ENCODE results near the gene OR52E1. TPM values are rescaled to one million over a fixed set of nuclear protein-coding genes. Genes with fewer than 3 reads are reported as not detected.

The OR52E1 gene
- not detected in 3 replicates for total RNA-seq

- Mint-ChIP-seq H3K9me3 (no peaks in the 10 kb centered on the region), H3K36me3 (no peaks in the 10 kb centered on the region), H3K27ac (no peak within 1 kb of the TSS), H3K4me3 (no peak within 1 kb of the TSS), H3K27me3 (ENCODE audit: low read depth) (peaks cover 12% of the 10 kb centered on the region), H3K4me1 (no peaks in the 10 kb centered on the region)
- DNase-seq (ENCODE audit: low spot score in 2 of 2, unreplicated experiment in 2 of 2): no peak
- TF ChIP-seq CTCF (IDR thresholded peaks at IDR 0.05; ENCODE audit: unreplicated experiment): no peak
Observed at GRCh38 chr11:5069272-5069671, at the start of gene OR52E1. Gene OR52E1, plus strand, starts transcription at chr11:5069572.

DNA sequence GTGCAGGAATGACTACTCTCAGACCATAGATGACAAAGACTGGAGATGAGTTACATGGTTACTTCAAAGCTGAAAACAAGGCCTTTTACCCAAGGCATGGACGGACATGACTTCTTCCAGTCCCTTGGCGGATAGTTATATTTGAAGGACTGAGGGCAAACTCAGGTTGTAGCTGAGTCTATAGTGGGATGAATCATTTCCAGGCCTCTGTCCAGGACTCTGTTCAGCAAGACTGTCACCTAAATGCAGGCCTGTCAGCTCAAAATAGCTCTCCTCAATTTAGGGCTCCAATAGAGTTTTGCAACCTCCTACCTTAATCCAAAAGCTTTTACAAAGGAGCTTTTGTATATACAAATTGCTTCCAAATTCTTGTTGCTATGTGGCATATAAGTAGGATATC lies 47.4 kb upstream of the OR52E1 start:
- no peak overlapping the region for H3K4me3 Mint-ChIP-seq
- H3K9me3 Mint-ChIP-seq: peaks cover 36% of the 10 kb centered on the region
- no peak for DNase-seq (ENCODE audit: low spot score in 2 of 2, unreplicated experiment in 2 of 2)
- H3K36me3 Mint-ChIP-seq: no peaks in the 10 kb centered on the region
- TF ChIP-seq CTCF (IDR thresholded peaks at IDR 0.05; ENCODE audit: unreplicated experiment): no peak
- H3K27me3 Mint-ChIP-seq (ENCODE audit: low read depth): peaks cover 2% of the 10 kb centered on the region
- H3K4me1 Mint-ChIP-seq: no peaks in the 10 kb centered on the region
- no peak overlapping the region for H3K27ac Mint-ChIP-seq

- no peak overlapping the region for H3K27ac Mint-ChIP-seq
- H3K4me1 Mint-ChIP-seq: no peaks in the 10 kb centered on the region
- no peaks in the 10 kb centered on the region for H3K36me3 Mint-ChIP-seq
- H3K27me3 Mint-ChIP-seq (ENCODE audit: low read depth): no peaks in the 10 kb centered on the region
- no peak overlapping the region for H3K4me3 Mint-ChIP-seq
- no peak for TF ChIP-seq CTCF (IDR thresholded peaks at IDR 0.05; ENCODE audit: unreplicated experiment)
- H3K9me3 Mint-ChIP-seq: no peaks in the 10 kb centered on the region
- DNase-seq (ENCODE audit: low spot score in 2 of 2, unreplicated experiment in 2 of 2): no peak
Observed at GRCh38 chr11:5036669-5037068, 32.7 kb upstream of the OR52E1 start.

GRCh38 chr11:5037926-5038325 lies 31.4 kb upstream of the OR52E1 start:
- no peaks in the 10 kb centered on the region for H3K9me3 Mint-ChIP-seq
- H3K27ac Mint-ChIP-seq: no peak overlapping the region
- no peak for DNase-seq (ENCODE audit: low spot score in 2 of 2, unreplicated experiment in 2 of 2)
- TF ChIP-seq CTCF (IDR thresholded peaks at IDR 0.05; ENCODE audit: unreplicated experiment): no peak
- H3K36me3 Mint-ChIP-seq: no peaks in the 10 kb centered on the region
- no peaks in the 10 kb centered on the region for H3K27me3 Mint-ChIP-seq (ENCODE audit: low read depth)
- no peak overlapping the region for H3K4me3 Mint-ChIP-seq
- no peaks in the 10 kb centered on the region for H3K4me1 Mint-ChIP-seq

DNA sequence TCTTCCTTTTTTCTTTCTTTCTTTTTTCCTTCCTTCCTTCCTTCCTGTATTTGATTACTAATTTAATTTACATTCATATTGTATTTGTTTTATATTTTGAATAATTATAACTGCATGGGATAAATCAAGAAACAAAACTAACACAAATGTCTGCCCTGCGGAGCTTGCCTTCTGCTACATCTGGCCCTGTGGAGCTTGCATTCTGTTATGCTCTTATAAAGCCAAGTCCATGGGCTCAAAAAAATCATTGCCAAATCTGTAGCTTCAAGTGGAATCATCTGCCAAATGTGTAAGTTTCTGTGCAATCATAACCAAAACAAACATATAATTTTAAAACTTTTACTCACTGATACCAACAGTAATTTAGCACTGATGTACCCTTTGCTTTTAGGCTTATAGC lies 31.0 kb upstream of the OR52E1 start:
- no peaks in the 10 kb centered on the region for H3K4me1 Mint-ChIP-seq
- no peak for DNase-seq (ENCODE audit: low spot score in 2 of 2, unreplicated experiment in 2 of 2)
- H3K27me3 Mint-ChIP-seq (ENCODE audit: low read depth): no peaks in the 10 kb centered on the region
- no peaks in the 10 kb centered on the region for H3K36me3 Mint-ChIP-seq
- H3K27ac Mint-ChIP-seq: no peak overlapping the region
- H3K4me3 Mint-ChIP-seq: no peak overlapping the region
- no peak for TF ChIP-seq CTCF (IDR thresholded peaks at IDR 0.05; ENCODE audit: unreplicated experiment)
- no peaks in the 10 kb centered on the region for H3K9me3 Mint-ChIP-seq

GRCh38 chr11:5040876-5041275 lies 28.5 kb upstream of the OR52E1 start:
- H3K36me3 Mint-ChIP-seq: no peaks in the 10 kb centered on the region
- no peak for DNase-seq (ENCODE audit: low spot score in 2 of 2, unreplicated experiment in 2 of 2)
- no peak overlapping the region for H3K4me3 Mint-ChIP-seq
- TF ChIP-seq CTCF (IDR thresholded peaks at IDR 0.05; ENCODE audit: unreplicated experiment): no peak
- peaks cover 3% of the 10 kb centered on the region for H3K27me3 Mint-ChIP-seq (ENCODE audit: low read depth)
- H3K9me3 Mint-ChIP-seq: no peaks in the 10 kb centered on the region
- H3K4me1 Mint-ChIP-seq: no peaks in the 10 kb centered on the region
- no peak overlapping the region for H3K27ac Mint-ChIP-seq
